Spleen (tissue), 11 donors: ENCODE results near the gene TCEAL1. TPM values are rescaled to one million over a fixed set of nuclear protein-coding genes. Genes with fewer than 3 reads are reported as not detected.
"Not testable (repeated sequence)": the region's sequence is repeated elsewhere in the genome, so short reads cannot be mapped to it uniquely, and the experiment has no call there.

Experiments
- DNase-seq: peaks from one replicate; pipeline ENCODE4 v3.0.0-alpha.2; 2020
- H3K27ac ChIP-seq, 8 donors: fragments of 200-600 bp; sonication (generic) in 7 of 8; 1 replicate in 4 of 8; 2 replicates in 4 of 8; pipeline versions ENCODE4 v1.5.0 to v1.8.0; 2016 to 2021; ENCODE audit warnings: inconsistent platforms in 4 of 8, mild to moderate bottlenecking in 4 of 8, moderate library complexity in 1 of 8
- H3K27me3 ChIP-seq, 7 donors: fragments of 200-600 bp; sonication (generic) in 6 of 7; replicated peaks in 1 of 7; 1 replicate in 4 of 7; 2 replicates in 3 of 7; pipeline versions ENCODE4 v1.5.0 to v1.8.0; 2016 to 2021; ENCODE audit warnings: inconsistent platforms in 3 of 7, mild to moderate bottlenecking in 1 of 7
- H3K36me3 ChIP-seq, 6 donors: fragments of 200-600 bp; sonication (generic) in 5 of 6; 1 replicate in 4 of 6; 2 replicates in 2 of 6; pipeline versions ENCODE4 v1.5.0 to v1.8.0; 2016 to 2021; ENCODE audit warnings: inconsistent platforms in 2 of 6
- H3K4me1 ChIP-seq, 6 donors: fragments of 200-600 bp; sonication (generic) in 5 of 6; 1 replicate in 3 of 6; 2 replicates in 3 of 6; pipeline versions ENCODE4 v1.5.0 to v1.8.0; 2016 to 2021; ENCODE audit warnings: inconsistent platforms in 3 of 6
- H3K4me3 ChIP-seq, 8 donors: fragments of 200-600 bp; sonication (generic) in 7 of 8; 1 replicate in 4 of 8; 2 replicates in 4 of 8; pipeline versions ENCODE4 v1.5.0 to v1.8.0; 2016 to 2021; ENCODE audit warnings: inconsistent platforms in 4 of 8, mild to moderate bottlenecking in 4 of 8, moderate library complexity in 2 of 8
- H3K9me3 ChIP-seq, 8 donors: fragments of 200-600 bp; sonication (generic) in 7 of 8; 1 replicate in 4 of 8; 2 replicates in 4 of 8; pipeline versions ENCODE4 v1.5.0 to v1.8.0; 2016 to 2021; ENCODE audit warnings: inconsistent platforms in 4 of 8
- CTCF ChIP-seq, 11 experiments: fragments of 200-600 bp in 7 of 11; fragments of 450-650 bp in 4 of 11; sonication (generic) in 4 of 11; IDR thresholded peaks in 8 of 11; conservative IDR thresholded peaks in 3 of 11; 1 replicate in 7 of 11; 2 replicates in 4 of 11; pipeline versions ENCODE4 v1.4.0 to v1.8.0; 2016 to 2021; ENCODE audit warnings: antibody characterized with exemption in 11 of 11, inconsistent platforms in 4 of 11, mild to moderate bottlenecking in 1 of 11
- POLR2A ChIP-seq, 3 donors: fragments of 450-650 bp; IDR thresholded peaks; one replicate each; pipeline ENCODE4 v1.5.1; 2017; ENCODE audit warnings: antibody characterized with exemption in 3 of 3, mild to moderate bottlenecking in 1 of 3
- POLR2AphosphoS5 ChIP-seq, 3 donors: sonication (generic); formaldehyde crosslinking; IDR thresholded peaks; one replicate each; pipeline ENCODE4 v1.5.1; 2017; ENCODE audit warnings: antibody characterized with exemption in 3 of 3
- WGBS, 5 donors: extraction: QIAGEN DNeasy Blood & Tissue Kit in 3 of 5; methylation state at CpG; one replicate each; pipeline versions ENCODE4 v1.1.5 to v1.1.7; 2013 to 2018; 5-methylcytosine and 5-hydroxymethylcytosine counted together
- intact Hi-C: fragments of 100-400 bp; cut with DNase I; formaldehyde crosslinking; loops from one replicate; pipeline ENCODE4 v1.15.0; 2023; ENCODE audit warnings: low total_unique reads
- polyA plus RNA-seq, 3 donors: library from polyadenylated mRNA; stranded (reverse); fragments of 200-250 nt; gene quantifications; one replicate each; pipeline ENCODE4 v1.2.1, GENCODE V29; 2013
- total RNA-seq, 7 donors: library from RNA; depleted of rRNA in 3 of 7; stranded (reverse); fragments of >200 nt in 3 of 7; fragmentation: NEBNext Ultra II Directional in 4 of 7; extraction: Animal tissue kit (Norgen Biotek cat#: 25700) in 4 of 7; gene quantifications; one replicate each; pipeline versions ENCODE4 v1.1.0 to v1.2.1, GENCODE V29; 2016 to 2021
- donor health status: healthy with polysubstance abuse.
- donor health status: DM: no; HTN: no; CAD: no; lungs with moderate emphysema.
- donor health status: DM: no; HTN: no; CAD: no.
- donor health status: Bipolar disorder and iron deficiency.
- donor health status: healthy.
- donor health status: DM: no; HTN: no; CAD: no.
- donor health status: DM: yes; HTN: yes; CAD: no.

The TCEAL1 gene
- total and polyA plus RNA-seq, 10 donors, result 14.8 to 71.5 (median 29.8) TPM

- intact Hi-C loops, result no loop called here
- H3K27ac ChIP-seq, result no peak overlapping the region
- TF ChIP-seq POLR2AphosphoS5 (IDR thresholded peaks at IDR 0.05), result no peak
- no peak for TF ChIP-seq CTCF (IDR thresholded peaks at IDR 0.05 in 8 of 11, conservative IDR thresholded peaks at IDR 0.05 in 3 of 11)
- TF ChIP-seq POLR2A (IDR thresholded peaks at IDR 0.05), result no peak
- H3K4me1 ChIP-seq, result no peaks in the 10 kb centered on the region
- WGBS, 5 donors, result 65 to 96% (median 76%) methylated on average over 1 of the region's 1 CpG
- H3K27me3 ChIP-seq, result peaks cover 0 to 8% (median 0%) of the 10 kb centered on the region in 7 donors
- no peak for DNase-seq
- H3K36me3 ChIP-seq, result no peaks in the 10 kb centered on the region
- no peak overlapping the region for H3K4me3 ChIP-seq
- peaks cover 0 to 8% (median 0%) of the 10 kb centered on the region in 8 donors for H3K9me3 ChIP-seq
Measured at GRCh38 chrX:103647630-103648029, 18.9 kb downstream of the TCEAL1 start.

GRCh38 chrX:103651151-103651773 is 22.5 kb downstream of the TCEAL1 start:
- peaks cover 0 to 8% (median 0%) of the 10 kb centered on the region in 8 donors for H3K9me3 ChIP-seq
- H3K4me3 ChIP-seq, result no peak overlapping the region
- intact Hi-C loops, result no loop called here
- H3K4me1 ChIP-seq, result no peaks in the 10 kb centered on the region
- no peaks in the 10 kb centered on the region for H3K36me3 ChIP-seq
- TF ChIP-seq POLR2A (IDR thresholded peaks at IDR 0.05) (no peak), POLR2AphosphoS5 (IDR thresholded peaks at IDR 0.05) (no peak), CTCF (IDR thresholded peaks at IDR 0.05 in 8 of 11, conservative IDR thresholded peaks at IDR 0.05 in 3 of 11) (no peak)
- H3K27me3 ChIP-seq, result no peaks in the 10 kb centered on the region
- no peak for DNase-seq
- 85 to 96% (median 92%) methylated on average over 2 of the region's 2 CpGs for WGBS, 5 donors
- no peak overlapping the region for H3K27ac ChIP-seq

GRCh38 chrX:103655230-103656000 is 26.6 kb downstream of the TCEAL1 start:
- intact Hi-C loops, H3K4me3 ChIP-seq, H3K4me1 ChIP-seq, H3K9me3 ChIP-seq, DNase-seq, H3K27me3 ChIP-seq, H3K36me3 ChIP-seq, H3K27ac ChIP-seq: not testable (repeated sequence)
- WGBS, 5 donors, result 80 to 92% (median 85%) methylated on average over 7 of the region's 7 CpGs

- Histone ChIP-seq H3K27me3 (peaks cover 0 to 6% (median 0%) of the 10 kb centered on the region in 7 donors), H3K4me3 (no peak overlapping the region), H3K36me3 (no peaks in the 10 kb centered on the region), H3K9me3 (no peaks in the 10 kb centered on the region), H3K4me1 (no peaks in the 10 kb centered on the region), H3K27ac (no peak overlapping the region)
- WGBS, 5 donors, result 44 to 88% (median 70%) methylated on average over 3 of the region's 3 CpGs
- intact Hi-C loops, result no loop called here
- TF ChIP-seq POLR2A (IDR thresholded peaks at IDR 0.05), result no peak
- TF ChIP-seq CTCF (IDR thresholded peaks at IDR 0.05 in 8 of 11, conservative IDR thresholded peaks at IDR 0.05 in 3 of 11), result no peak
- no peak for TF ChIP-seq POLR2AphosphoS5 (IDR thresholded peaks at IDR 0.05)
- DNase-seq, result no peak
Measured at GRCh38 chrX:103656617-103657016, 27.8 kb downstream of the TCEAL1 start.

GRCh38 chrX:103657066-103657465 is 28.3 kb downstream of the TCEAL1 start:
- WGBS, 5 donors, result 85 to 100% (median 93%) methylated on average over 2 of the region's 2 CpGs
- H3K27ac ChIP-seq, H3K9me3 ChIP-seq, H3K4me1 ChIP-seq, DNase-seq, H3K27me3 ChIP-seq, H3K36me3 ChIP-seq, H3K4me3 ChIP-seq, intact Hi-C loops: not testable (repeated sequence)
